Nephron progenitor cell (in vitro differentiated cells): ENCODE results near the gene TIMM17A.

Experiments used
- DNase-seq: peaks from one replicate; pipeline ENCODE4 v3.0.0; 2021
- H3K27ac Mint-ChIP-seq: 2 replicates; pipeline ENCODE4 v1.8.0; 2021; ENCODE audit warnings: mild to moderate bottlenecking, moderate library complexity, mixed read lengths
- H3K27me3 Mint-ChIP-seq: 2 replicates; pipeline ENCODE4 v1.8.0; 2021; ENCODE audit warnings: mild to moderate bottlenecking, low read depth, mixed read lengths; ENCODE audit not compliant: poor library complexity
- H3K36me3 Mint-ChIP-seq: 2 replicates; pipeline ENCODE4 v1.8.0; 2021; ENCODE audit warnings: low read depth, mixed read lengths
- H3K4me1 Mint-ChIP-seq: 2 replicates; pipeline ENCODE4 v1.8.0; 2021; ENCODE audit warnings: mixed read lengths
- H3K4me3 Mint-ChIP-seq: 2 replicates; pipeline ENCODE4 v1.8.0; 2021; ENCODE audit warnings: mild to moderate bottlenecking, moderate library complexity, mixed read lengths
- H3K9me3 Mint-ChIP-seq: 2 replicates; pipeline ENCODE4 v1.8.0; 2021; ENCODE audit warnings: mild to moderate bottlenecking, moderate library complexity, mixed read lengths
- TF ChIP-seq, protein P1 (sequence below): fragments of 200-600 bp; sonication (generic); IDR thresholded peaks from 2 replicates; pipeline ENCODE4 v1.5.0; 2021; ENCODE audit warnings: antibody characterized with exemption

The TIMM17A gene

DNA sequence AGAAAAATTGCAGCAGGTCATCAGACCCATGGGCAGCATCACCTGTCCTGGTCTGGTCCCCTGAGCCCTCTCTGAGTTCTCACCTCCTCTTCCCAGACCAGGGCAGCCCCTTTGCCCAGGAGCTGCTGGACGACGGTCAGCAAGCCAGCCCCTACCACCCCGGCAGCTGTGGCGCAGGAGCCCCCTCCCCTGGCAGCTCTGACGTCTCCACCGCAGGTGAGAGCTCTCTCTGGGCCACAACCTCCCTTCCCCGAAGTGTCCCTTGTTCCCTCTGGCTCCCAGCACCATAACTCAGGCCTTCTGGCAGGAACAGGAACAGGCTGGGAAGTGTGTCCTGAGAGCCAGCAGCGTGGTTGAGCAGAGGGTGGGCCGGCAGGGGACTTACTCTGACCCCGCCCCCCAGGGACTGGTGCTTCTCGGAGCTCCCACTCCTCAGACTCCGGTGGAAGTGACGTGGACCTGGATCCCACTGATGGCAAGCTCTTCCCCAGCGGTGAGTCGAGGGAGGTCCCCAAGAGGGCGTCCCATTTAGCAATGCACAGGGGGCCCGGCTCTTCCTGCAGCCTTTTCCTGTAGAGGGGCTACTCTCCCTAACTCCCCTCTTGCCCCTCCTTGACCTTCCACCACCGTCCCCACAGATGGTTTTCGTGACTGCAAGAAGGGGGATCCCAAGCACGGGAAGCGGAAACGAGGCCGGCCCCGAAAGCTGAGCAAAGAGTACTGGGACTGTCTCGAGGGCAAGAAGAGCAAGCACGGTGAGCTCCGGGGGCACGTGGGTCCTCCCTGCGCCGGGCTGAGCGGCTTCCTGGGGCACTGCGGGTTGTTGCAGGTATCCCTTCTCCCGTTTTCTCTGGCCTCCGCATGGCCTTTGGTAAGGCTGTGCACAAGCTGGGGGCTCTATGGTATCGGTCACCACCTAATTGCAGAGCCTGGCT lies 57.5 kb downstream of the TIMM17A start:
- Mint-ChIP-seq H3K4me1 (peaks cover 61% of the 10 kb centered on the region), H3K36me3 (no peaks in the 10 kb centered on the region), H3K27me3 (peaks cover 16% of the 10 kb centered on the region), H3K4me3 (no peak overlapping the region), H3K9me3 (no peaks in the 10 kb centered on the region), H3K27ac (no peak overlapping the region)
- DNase-seq, result no peak
- TF ChIP-seq, protein P1, sequence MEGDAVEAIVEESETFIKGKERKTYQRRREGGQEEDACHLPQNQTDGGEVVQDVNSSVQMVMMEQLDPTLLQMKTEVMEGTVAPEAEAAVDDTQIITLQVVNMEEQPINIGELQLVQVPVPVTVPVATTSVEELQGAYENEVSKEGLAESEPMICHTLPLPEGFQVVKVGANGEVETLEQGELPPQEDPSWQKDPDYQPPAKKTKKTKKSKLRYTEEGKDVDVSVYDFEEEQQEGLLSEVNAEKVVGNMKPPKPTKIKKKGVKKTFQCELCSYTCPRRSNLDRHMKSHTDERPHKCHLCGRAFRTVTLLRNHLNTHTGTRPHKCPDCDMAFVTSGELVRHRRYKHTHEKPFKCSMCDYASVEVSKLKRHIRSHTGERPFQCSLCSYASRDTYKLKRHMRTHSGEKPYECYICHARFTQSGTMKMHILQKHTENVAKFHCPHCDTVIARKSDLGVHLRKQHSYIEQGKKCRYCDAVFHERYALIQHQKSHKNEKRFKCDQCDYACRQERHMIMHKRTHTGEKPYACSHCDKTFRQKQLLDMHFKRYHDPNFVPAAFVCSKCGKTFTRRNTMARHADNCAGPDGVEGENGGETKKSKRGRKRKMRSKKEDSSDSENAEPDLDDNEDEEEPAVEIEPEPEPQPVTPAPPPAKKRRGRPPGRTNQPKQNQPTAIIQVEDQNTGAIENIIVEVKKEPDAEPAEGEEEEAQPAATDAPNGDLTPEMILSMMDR, result no peak

DNA sequence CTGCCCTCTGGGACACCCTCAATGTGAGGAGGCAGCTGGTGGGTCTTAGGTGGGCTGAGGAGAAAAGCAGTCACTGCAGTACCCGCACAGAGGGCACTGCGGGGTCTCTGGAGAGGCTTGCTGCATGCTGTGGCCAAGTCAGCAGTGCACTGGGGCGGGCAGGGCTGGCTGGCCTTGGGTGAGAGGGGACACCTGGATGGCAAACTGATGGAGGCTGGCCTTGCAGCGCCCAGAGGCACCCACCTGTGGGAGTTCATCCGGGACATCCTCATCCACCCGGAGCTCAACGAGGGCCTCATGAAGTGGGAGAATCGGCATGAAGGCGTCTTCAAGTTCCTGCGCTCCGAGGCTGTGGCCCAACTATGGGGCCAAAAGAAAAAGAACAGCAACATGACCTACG lies 58.3 kb downstream of the TIMM17A start:
- TF ChIP-seq, protein P1, result no peak
- H3K36me3 Mint-ChIP-seq, result no peaks in the 10 kb centered on the region
- H3K4me1 Mint-ChIP-seq, result peaks cover 69% of the 10 kb centered on the region
- H3K27me3 Mint-ChIP-seq, result peaks cover 16% of the 10 kb centered on the region
- H3K9me3 Mint-ChIP-seq, result no peaks in the 10 kb centered on the region
- DNase-seq, result no peak
- no peak overlapping the region for H3K4me3 Mint-ChIP-seq
- no peak overlapping the region for H3K27ac Mint-ChIP-seq

DNA sequence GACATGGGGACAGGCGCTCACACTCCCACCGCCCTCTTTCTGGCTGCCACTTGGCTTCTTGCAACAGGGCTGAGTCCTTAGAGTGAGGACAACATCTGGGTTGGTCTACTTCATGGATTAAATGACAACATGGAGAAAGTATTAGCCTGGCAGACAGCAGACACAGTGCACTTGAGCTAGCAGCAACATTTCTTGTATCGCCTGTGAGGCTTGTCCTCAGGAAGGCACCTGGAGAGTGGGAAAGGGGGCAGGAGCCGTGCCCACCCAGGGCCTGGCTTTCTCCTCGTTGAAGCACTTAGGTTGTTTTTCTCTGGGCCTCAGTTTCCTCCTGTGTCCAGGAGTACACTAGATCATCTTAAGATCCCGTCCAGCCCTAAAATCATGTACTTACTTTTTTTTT lies 58.8 kb downstream of the TIMM17A start:
- DNase-seq, result no peak
- Mint-ChIP-seq H3K4me1 (peaks cover 69% of the 10 kb centered on the region), H3K27me3 (peaks cover 16% of the 10 kb centered on the region), H3K27ac (no peak overlapping the region), H3K9me3 (no peaks in the 10 kb centered on the region), H3K4me3 (no peak overlapping the region), H3K36me3 (no peaks in the 10 kb centered on the region)
- TF ChIP-seq, protein P1, result no peak

DNA sequence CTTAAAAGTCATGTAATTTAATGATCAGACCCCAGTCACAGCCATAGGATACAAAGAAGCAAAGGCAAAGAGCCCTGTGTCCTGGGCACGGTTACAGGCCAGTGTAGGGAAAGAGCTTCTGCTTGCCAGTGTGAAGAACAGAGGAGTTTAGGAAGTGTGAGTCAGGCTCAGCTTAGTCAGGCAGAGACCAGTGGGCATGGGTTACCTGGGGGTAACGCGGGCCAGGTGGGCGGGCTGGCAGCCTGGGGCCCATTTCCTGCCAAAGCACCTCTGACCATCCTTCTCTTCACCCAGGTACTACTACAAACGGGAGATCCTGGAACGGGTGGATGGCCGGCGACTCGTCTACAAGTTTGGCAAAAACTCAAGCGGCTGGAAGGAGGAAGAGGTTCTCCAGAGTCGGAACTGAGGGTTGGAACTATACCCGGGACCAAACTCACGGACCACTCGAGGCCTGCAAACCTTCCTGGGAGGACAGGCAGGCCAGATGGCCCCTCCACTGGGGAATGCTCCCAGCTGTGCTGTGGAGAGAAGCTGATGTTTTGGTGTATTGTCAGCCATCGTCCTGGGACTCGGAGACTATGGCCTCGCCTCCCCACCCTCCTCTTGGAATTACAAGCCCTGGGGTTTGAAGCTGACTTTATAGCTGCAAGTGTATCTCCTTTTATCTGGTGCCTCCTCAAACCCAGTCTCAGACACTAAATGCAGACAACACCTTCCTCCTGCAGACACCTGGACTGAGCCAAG lies 59.8 kb downstream of the TIMM17A start:
- Mint-ChIP-seq H3K27ac (no peak overlapping the region), H3K36me3 (no peaks in the 10 kb centered on the region), H3K4me3 (no peak overlapping the region), H3K4me1 (peaks cover 62% of the 10 kb centered on the region), H3K9me3 (no peaks in the 10 kb centered on the region), H3K27me3 (peaks cover 16% of the 10 kb centered on the region)
- TF ChIP-seq, protein P1, result no peak
- DNase-seq, result no peak

DNA sequence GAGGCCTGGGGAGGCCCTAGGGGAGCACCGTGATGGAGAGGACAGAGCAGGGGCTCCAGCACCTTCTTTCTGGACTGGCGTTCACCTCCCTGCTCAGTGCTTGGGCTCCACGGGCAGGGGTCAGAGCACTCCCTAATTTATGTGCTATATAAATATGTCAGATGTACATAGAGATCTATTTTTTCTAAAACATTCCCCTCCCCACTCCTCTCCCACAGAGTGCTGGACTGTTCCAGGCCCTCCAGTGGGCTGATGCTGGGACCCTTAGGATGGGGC lies 60.3 kb downstream of the TIMM17A start:
- Mint-ChIP-seq H3K4me3 (no peak overlapping the region), H3K9me3 (no peaks in the 10 kb centered on the region), H3K27me3 (peaks cover 16% of the 10 kb centered on the region), H3K36me3 (no peaks in the 10 kb centered on the region), H3K27ac (no peak overlapping the region), H3K4me1 (peaks cover 57% of the 10 kb centered on the region)
- no peak for DNase-seq
- TF ChIP-seq, protein P1, result no peak
